Stimulated activated effector memory CD8-positive, alpha-beta T cell treated with anti-CD3 and anti-CD28 coated beads, Interleukin-12 subunit alpha, Interleukin-12 subunit beta, amount 100 ng/mL, for 72 hours (primary cell): Measurements from ENCODE around the gene MACROD2.

ENCODE experiments used
- ATAC-seq: fragments of 150-1000 bp; cut with Tn5 transposase; 2 replicates; pipeline ENCODE4 v1.10.0; 2021
- DNase-seq, 2 donors: peaks; one replicate each; pipeline ENCODE4 v3.0.0; 2021 to 2022; ENCODE audit warnings: low spot score in 2 of 2
- H3K27ac Mint-ChIP-seq: one replicate; pipeline ENCODE4 v1.8.0; 2022; ENCODE audit warnings: mild to moderate bottlenecking, mixed read lengths
- H3K36me3 Mint-ChIP-seq: one replicate; pipeline ENCODE4 v1.8.0; 2022; ENCODE audit warnings: mild to moderate bottlenecking, mixed read lengths
- H3K4me1 Mint-ChIP-seq: one replicate; pipeline ENCODE4 v1.8.0; 2022; ENCODE audit warnings: mixed read lengths
- H3K4me3 Mint-ChIP-seq: one replicate; pipeline ENCODE4 v1.8.0; 2022; ENCODE audit warnings: mild to moderate bottlenecking, mixed read lengths
- H3K9me3 Mint-ChIP-seq: one replicate; pipeline ENCODE4 v1.8.0; 2022; ENCODE audit warnings: mixed read lengths

The MACROD2 gene

DNA sequence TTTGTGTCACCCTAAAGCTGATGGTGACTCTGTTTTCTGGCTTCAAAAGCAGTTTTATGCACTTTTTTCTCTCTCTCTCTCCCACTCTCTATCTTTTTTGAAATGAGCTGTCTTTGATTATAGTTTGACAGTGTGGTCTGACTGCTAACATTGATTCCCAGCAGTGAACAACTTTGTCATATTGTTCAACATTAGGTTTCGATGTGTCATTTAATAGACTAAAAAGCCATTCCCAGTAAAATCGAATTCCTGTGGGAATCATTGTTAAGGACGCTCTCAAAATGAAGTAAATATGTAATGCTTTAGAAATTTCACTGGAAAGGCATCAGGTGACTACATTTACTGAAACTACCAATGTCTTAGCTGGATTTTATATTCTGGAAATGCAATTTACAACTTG lies 412.0 kb downstream of the MACROD2 start:
- Mint-ChIP-seq H3K36me3 (no peaks in the 10 kb centered on the region), H3K4me3 (no peak overlapping the region), H3K9me3 (peaks cover 16% of the 10 kb centered on the region)

DNA sequence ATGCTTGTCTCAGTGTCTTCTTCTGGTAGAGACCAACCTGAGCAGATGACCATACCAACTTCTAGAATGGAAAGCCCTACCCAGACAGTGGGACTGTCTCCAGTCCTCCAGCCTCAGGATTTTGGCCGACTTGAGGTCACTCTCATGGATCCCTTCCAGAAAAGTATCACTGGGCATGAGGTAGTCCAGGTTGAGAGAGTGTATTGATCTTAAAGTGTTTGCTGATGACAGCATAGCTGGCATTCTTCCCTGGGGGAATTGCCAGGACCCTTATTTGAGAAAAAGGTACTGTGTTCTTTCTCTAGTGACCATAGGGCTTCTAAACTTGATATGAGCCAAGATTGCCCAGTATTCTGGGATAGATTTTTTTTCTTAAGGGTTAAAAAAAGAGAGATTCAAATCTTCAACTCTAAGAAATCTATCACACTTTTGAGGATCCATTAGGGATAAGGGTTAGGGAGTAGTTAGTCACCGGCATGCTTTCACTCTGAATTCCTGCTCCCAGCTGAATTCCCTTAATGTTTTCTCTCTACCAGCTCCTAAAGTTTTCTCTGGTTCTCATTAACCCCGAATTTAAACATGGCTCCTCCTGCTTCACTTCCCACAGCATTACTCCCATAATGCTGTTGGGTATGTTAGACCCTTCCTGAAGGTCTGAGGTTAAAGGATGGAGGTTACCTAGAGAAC lies 415.7 kb downstream of the MACROD2 start:
- DNase-seq = no peak
- Mint-ChIP-seq H3K4me1 (no peaks in the 10 kb centered on the region), H3K4me3 (no peak overlapping the region), H3K9me3 (peaks cover 19% of the 10 kb centered on the region), H3K27ac (no peak overlapping the region), H3K36me3 (no peaks in the 10 kb centered on the region)
- ATAC-seq = no peak

More for the DNA sequence above, 412.0 kb downstream of the MACROD2 start:
- Mint-ChIP-seq H3K27ac (no peak overlapping the region), H3K4me1 (no peaks in the 10 kb centered on the region)
- ATAC-seq (no peak), DNase-seq (no peak)

DNA sequence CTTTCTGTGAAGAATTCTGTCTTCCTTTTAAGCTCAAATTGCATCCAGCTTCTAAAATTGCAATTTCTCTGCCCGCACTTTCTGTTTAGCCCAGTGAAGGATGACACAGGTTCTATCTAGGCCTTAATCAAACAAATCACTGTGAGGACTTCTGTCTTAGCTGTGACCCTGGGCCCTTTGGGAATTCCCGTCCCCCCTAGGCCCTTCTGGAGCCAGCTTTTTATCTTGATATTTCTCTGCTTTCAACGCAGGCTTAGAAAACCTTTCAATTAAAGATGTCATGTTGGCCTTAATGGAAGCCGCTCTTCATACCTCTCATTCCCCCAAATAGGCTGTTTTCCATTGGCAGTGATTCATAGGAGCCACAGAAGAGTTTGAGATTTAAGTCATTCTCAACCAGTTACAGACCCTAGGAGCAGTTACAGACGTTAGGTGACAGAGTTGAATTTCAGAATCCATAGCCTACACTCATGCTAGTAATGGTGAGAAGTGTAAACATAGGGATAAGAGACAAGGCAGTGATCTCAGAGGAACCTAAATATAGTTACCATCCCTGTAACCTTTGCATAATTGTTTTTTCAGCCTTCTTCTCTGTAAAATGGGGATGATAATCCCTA lies 416.9 kb downstream of the MACROD2 start:
- no peaks in the 10 kb centered on the region for H3K4me1 Mint-ChIP-seq
- H3K9me3 Mint-ChIP-seq = peaks cover 20% of the 10 kb centered on the region
- H3K36me3 Mint-ChIP-seq = no peaks in the 10 kb centered on the region
- ATAC-seq (no peak), DNase-seq (no peak)
- no peak overlapping the region for H3K4me3 Mint-ChIP-seq
- H3K27ac Mint-ChIP-seq = no peak overlapping the region

DNA sequence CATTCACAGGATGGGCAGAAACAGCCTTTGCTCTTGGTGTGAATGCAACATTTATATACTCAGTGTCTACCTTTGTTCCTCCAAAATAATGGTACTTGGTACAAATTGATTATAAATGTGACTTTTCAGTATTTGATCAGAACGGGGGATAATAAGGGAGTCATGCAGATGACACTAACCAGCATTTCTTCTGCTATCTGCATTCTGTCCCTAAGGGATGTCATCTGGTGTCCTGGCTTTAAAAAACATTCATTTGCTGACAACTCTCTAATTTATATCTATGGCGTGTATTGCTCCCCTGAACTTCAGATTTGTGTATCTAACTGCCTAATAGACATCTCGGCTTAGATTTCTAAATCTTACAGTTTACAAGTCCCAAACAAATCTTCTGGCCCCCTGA lies 418.5 kb downstream of the MACROD2 start:
- H3K27ac Mint-ChIP-seq = no peak overlapping the region
- ATAC-seq = no peak
- H3K4me3 Mint-ChIP-seq = no peak overlapping the region
- peaks cover 18% of the 10 kb centered on the region for H3K9me3 Mint-ChIP-seq
- H3K36me3 Mint-ChIP-seq = no peaks in the 10 kb centered on the region
- no peaks in the 10 kb centered on the region for H3K4me1 Mint-ChIP-seq
- DNase-seq = no peak

DNA sequence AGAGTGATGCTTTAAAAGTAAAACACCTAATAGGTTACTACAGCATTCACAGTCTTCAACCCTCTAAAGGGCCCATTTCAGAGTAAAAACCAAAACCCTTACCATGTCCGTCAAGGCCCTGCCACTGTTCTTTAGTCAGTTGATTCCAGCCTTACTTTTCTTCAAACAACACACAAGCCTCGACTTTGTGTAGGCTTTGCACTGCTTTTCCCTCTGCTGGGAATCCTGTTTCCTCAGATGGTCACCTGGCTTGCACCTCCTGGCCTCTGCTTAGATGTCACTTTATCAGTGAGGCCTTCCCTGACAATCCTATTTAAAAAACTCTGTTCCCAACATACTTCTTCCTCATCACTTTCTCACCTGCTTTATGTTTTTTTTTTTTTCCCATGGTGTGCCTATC lies 419.2 kb downstream of the MACROD2 start:
- Mint-ChIP-seq H3K9me3 (peaks cover 18% of the 10 kb centered on the region), H3K27ac (no peak overlapping the region), H3K36me3 (no peaks in the 10 kb centered on the region), H3K4me1 (no peaks in the 10 kb centered on the region), H3K4me3 (no peak overlapping the region)
- ATAC-seq = no peak
- DNase-seq = no peak

DNA sequence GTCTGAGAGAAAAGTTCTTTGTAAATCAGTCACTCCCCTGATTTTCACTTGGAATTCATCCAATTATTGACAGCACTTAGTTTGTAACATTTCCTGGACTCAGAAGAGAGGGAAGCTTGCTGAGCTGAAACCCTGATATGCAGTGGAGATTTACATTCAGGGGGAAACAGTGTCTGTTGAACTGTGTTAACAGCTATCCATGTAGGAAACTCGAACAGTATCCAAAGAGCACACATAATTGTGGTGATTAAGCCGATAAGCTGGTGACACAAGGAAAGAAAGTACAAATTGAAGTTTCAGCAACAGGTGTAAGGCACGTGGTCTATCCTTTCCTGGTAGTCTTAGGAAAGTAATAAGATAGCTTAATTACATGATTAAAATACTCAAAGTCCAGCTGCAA lies 420.2 kb downstream of the MACROD2 start:
- ATAC-seq (no peak), DNase-seq (no peak)
- no peak overlapping the region for H3K4me3 Mint-ChIP-seq
- no peak overlapping the region for H3K27ac Mint-ChIP-seq
- H3K4me1 Mint-ChIP-seq = no peaks in the 10 kb centered on the region
- no peaks in the 10 kb centered on the region for H3K36me3 Mint-ChIP-seq
- peaks cover 18% of the 10 kb centered on the region for H3K9me3 Mint-ChIP-seq

DNA sequence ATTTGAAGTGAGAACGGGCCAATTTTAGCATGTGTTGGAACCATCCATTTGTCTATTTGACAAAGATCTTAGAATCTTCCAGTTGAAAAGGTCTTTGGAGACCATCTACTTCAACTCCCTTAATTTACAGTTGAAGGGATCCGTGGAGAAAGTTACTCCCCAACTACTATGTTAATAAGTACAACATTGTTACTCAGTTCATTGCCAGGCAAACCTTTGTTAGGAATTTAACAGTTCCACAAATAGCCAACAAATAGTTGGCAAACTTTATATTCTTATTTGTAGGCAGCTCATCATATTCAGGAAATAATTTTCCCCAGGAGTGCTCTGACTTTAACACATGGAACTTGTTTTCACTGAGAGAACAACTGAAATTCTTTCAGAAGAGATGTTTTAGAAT lies 423.1 kb downstream of the MACROD2 start:
- ATAC-seq = no peak
- H3K36me3 Mint-ChIP-seq = no peaks in the 10 kb centered on the region
- no peaks in the 10 kb centered on the region for H3K4me1 Mint-ChIP-seq
- H3K9me3 Mint-ChIP-seq = peaks cover 15% of the 10 kb centered on the region
- no peak overlapping the region for H3K27ac Mint-ChIP-seq
- DNase-seq = no peak
- H3K4me3 Mint-ChIP-seq = no peak overlapping the region

DNA sequence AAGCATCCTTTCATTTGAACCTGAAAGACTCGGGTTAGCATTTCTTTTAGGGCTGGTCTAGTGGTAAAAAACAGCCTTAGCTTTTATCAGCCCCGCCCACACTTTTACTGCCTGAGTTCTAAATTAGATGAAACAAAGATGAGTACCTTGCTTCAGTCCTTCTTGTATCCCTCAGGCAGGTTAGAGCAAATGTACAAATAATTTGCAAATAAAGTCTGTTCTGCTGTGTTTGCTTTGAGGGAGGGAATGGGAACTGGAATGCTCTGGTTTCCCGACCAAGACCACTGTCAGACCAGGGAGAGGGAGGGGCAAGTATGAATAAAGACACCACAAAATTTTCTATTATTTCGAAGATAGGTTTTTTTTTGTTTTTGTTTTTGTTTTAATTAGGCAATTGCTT lies 427.6 kb downstream of the MACROD2 start:
- DNase-seq = no peak
- ATAC-seq = no peak
- H3K27ac Mint-ChIP-seq = no peak overlapping the region
- H3K4me1 Mint-ChIP-seq = no peaks in the 10 kb centered on the region
- H3K4me3 Mint-ChIP-seq = no peak overlapping the region
- peaks cover 14% of the 10 kb centered on the region for H3K9me3 Mint-ChIP-seq
- no peaks in the 10 kb centered on the region for H3K36me3 Mint-ChIP-seq

DNA sequence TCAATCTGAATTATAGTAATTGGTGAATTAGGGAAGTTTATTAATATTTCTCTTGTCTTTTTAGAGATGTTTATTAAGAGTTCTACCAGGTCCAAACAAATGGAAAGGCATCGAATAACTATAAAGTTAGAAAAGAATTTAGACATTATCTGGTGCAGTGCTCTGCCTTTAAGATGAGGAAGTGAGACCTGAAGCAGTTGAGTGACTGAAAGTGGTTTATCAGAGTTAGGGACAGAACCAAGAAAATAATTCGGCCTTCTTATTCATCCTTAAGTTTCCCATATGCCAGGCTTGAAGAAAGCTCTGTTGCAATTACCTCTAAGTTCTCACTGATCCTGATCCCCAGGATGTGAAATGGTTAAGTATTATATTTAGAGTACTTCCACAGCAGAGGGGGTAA lies 436.3 kb downstream of the MACROD2 start:
- ATAC-seq (no peak), DNase-seq (no peak)
- no peak overlapping the region for H3K27ac Mint-ChIP-seq
- no peaks in the 10 kb centered on the region for H3K4me1 Mint-ChIP-seq
- peaks cover 22% of the 10 kb centered on the region for H3K9me3 Mint-ChIP-seq
- H3K36me3 Mint-ChIP-seq = no peaks in the 10 kb centered on the region
- no peak overlapping the region for H3K4me3 Mint-ChIP-seq

DNA sequence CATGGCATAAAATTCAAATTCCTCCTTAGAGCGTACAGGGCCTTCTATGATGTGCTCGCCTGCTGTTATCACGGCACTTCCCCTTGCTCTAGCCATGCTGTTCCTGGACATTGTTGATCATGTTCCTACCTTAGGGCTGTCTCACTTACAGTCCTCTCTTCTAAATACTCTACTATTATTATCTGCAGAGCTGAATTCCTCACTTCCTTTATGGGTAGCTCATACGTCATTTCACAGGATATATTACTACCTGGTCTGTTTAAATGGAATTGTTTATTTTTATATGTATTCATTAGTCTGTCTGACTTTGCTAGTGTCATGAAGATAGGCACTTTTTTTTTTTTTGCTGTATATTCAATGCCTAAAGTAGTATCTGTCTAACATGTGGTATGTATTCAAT lies 436.8 kb downstream of the MACROD2 start:
- Mint-ChIP-seq H3K4me3 (no peak overlapping the region), H3K36me3 (no peaks in the 10 kb centered on the region), H3K4me1 (no peaks in the 10 kb centered on the region), H3K9me3 (peaks cover 20% of the 10 kb centered on the region), H3K27ac (no peak overlapping the region)
- DNase-seq = no peak
- ATAC-seq = no peak

DNA sequence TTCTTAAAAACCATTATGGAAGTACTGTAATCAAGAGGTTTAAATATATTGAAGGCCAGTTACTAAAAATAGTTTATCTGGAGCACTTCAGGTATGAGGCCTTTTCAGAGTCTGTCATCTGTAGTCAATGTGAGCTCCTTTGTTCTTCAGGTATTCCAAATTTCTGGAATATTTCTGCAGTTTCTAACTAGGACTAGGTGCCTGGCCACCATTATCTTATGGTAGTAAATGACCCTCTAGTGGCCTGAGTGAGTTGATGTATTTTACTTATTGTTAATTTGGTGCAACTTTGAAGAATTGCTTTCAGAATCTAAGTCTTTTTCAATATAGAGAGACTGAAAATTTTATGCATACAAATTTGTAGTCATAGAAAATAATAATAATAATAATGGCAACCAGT lies 437.3 kb downstream of the MACROD2 start:
- DNase-seq = no peak

DNA sequence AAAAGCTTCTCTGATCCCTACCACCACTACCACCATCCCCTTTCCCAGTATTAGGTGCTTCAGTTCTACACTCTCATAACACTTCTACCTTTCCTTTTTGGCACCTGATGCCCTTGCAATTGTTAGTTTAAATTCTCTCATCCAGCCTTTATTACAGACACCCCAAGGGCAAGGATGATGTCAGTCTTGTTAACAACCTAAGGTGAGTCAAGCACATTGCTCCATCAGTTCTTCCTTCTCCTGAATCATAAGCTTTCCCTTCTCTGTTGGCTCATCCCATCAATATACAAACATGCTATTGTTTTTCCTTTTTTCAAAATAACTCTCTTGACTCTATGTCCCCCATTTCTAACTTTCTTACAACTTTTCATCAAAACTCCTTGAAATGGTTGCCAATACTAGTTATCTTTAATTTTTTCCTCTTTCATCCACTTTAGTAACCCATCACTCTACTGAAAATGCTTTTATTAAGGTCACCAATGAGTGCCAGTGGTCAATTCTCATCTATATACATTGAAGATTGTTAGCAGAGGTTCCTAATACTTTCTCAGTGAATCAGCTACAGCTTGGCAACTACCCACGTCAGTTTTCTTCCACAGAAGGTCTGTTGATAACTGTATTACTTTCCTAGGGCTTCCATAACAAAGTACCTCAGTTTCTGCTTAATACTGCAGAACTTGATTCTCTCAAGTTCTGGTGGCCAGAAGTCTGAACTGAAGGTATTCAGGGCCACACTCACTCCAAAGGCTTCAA lies 439.2 kb downstream of the MACROD2 start:
- DNase-seq = no peak
- no peak for ATAC-seq
- H3K4me3 Mint-ChIP-seq = no peak overlapping the region
- no peaks in the 10 kb centered on the region for H3K36me3 Mint-ChIP-seq
- no peak overlapping the region for H3K27ac Mint-ChIP-seq
- H3K9me3 Mint-ChIP-seq = peaks cover 26% of the 10 kb centered on the region
- no peaks in the 10 kb centered on the region for H3K4me1 Mint-ChIP-seq

More for the DNA sequence above, 437.3 kb downstream of the MACROD2 start:
- no peaks in the 10 kb centered on the region for H3K4me1 Mint-ChIP-seq
- no peaks in the 10 kb centered on the region for H3K36me3 Mint-ChIP-seq
- H3K27ac Mint-ChIP-seq = no peak overlapping the region
- no peak for ATAC-seq
- H3K9me3 Mint-ChIP-seq = peaks cover 19% of the 10 kb centered on the region
- no peak overlapping the region for H3K4me3 Mint-ChIP-seq

DNA sequence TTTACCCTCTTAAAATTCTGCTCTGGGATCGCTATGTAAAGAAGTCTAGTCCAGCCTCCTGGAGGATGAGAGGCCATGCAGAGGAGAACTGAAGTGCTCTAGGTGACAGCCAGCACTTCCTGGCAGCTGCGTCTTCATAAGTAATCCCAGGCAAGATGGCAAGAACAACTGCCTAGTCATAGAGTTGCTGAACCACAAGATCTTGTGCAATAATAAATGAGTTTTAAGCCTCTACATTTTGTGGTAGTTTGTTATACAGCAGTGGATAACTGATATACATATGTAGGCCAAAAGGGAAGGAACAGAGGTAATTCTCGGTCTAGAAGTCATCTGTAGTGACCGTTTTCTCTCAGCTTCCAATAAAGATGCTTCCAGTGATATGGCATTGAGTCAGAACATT lies 445.9 kb downstream of the MACROD2 start:
- Mint-ChIP-seq H3K9me3 (peaks cover 26% of the 10 kb centered on the region), H3K36me3 (no peaks in the 10 kb centered on the region), H3K4me1 (no peaks in the 10 kb centered on the region), H3K4me3 (no peak overlapping the region), H3K27ac (no peak overlapping the region)
- ATAC-seq = no peak
- no peak for DNase-seq

DNA sequence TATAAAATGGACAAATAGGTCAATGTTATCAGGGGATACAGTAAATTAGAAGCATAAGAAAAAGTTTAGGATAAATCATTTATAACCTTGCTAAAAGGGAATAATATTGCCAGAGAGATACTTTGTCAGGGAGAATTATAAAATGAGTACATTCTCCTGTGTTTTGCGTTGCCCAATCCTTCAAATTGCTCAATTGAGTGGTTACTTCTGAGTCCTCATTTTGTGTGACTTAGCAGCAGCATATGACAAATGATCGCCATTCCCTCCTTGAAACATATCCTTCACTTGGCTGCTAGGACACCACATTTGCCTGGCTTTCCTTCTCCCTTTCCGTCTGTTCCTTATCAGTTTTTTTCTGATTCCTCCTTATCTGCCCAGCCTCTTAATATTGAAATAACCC lies 448.8 kb downstream of the MACROD2 start:
- ATAC-seq (no peak), DNase-seq (no peak)
- Mint-ChIP-seq H3K9me3 (peaks cover 16% of the 10 kb centered on the region), H3K36me3 (no peaks in the 10 kb centered on the region), H3K4me3 (no peak overlapping the region), H3K4me1 (no peaks in the 10 kb centered on the region), H3K27ac (no peak overlapping the region)

DNA sequence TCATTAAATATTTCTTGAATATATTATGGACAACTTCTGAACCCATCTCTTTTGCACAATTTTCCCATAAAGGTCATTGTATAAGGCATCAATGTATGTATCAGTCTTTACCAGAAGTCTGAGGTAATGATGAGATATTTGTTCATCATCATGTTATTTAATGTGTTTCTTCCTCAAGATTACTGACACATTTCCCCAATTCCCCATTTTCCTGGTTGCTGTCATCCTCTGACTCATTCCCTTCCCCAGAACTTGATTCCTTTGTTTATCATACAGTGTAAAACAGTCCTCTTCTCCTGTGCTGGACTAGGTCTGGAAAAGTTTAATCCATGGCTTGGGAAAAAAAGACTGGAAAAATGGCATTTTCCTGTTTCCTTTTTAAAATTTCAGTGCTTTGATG lies 450.0 kb downstream of the MACROD2 start:
- H3K4me3 Mint-ChIP-seq = no peak overlapping the region
- no peaks in the 10 kb centered on the region for H3K4me1 Mint-ChIP-seq
- H3K9me3 Mint-ChIP-seq = peaks cover 21% of the 10 kb centered on the region
- DNase-seq = no peak
- no peak overlapping the region for H3K27ac Mint-ChIP-seq
- no peaks in the 10 kb centered on the region for H3K36me3 Mint-ChIP-seq
- no peak for ATAC-seq

DNA sequence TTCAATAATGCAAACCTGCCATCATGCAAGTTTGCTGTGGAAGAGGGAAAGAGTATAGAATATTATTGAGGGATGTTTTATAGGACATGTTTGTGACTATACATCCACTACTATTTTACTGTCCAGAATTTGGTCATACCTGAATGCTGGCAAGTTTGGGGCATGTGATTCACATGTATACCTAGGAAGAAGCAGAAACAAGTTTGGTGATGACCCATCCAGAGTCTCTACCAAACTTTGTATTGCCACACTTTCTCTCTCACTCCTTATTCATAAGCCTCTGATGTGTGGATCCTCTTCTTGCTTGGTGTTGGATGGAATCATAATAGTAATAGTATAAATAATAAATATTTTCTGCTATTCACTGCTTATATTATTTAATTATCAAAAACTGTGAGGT lies 450.6 kb downstream of the MACROD2 start:
- DNase-seq (no peak), ATAC-seq (no peak)
- H3K4me3 Mint-ChIP-seq = no peak overlapping the region
- H3K4me1 Mint-ChIP-seq = no peaks in the 10 kb centered on the region
- H3K36me3 Mint-ChIP-seq = no peaks in the 10 kb centered on the region
- no peak overlapping the region for H3K27ac Mint-ChIP-seq
- peaks cover 23% of the 10 kb centered on the region for H3K9me3 Mint-ChIP-seq
